ENCODE results near the gene EXOSC9. TPM values are rescaled to one million over a fixed set of nuclear protein-coding genes. Genes with fewer than 3 reads are reported as not detected.

The EXOSC9 gene
- total and polyA plus RNA-seq, 4 donors: 5.3 to 20.0 (median 10.0) TPM

GRCh38 chr4:121765971-121766538, 35.1 kb upstream of the EXOSC9 start:
- TF ChIP-seq JUND (IDR thresholded peaks at IDR 0.05): no peak
- TF ChIP-seq YY1 (IDR thresholded peaks at IDR 0.05): no peak
- no peak for TF ChIP-seq HNF4G (IDR thresholded peaks at IDR 0.05)
- no peak for TF ChIP-seq MAX (IDR thresholded peaks at IDR 0.05)
- TF ChIP-seq EGR1 (IDR thresholded peaks at IDR 0.05; ENCODE audit: low read depth in 2 of 2): no peak
- TF ChIP-seq FOXA1 (IDR thresholded peaks at IDR 0.05): no peak
- no peak for TF ChIP-seq TAF1 (conservative IDR thresholded peaks at IDR 0.05)
- no peak for TF ChIP-seq HNF4A (conservative IDR thresholded peaks at IDR 0.05)
- TF ChIP-seq RXRA (IDR thresholded peaks at IDR 0.05): no peak
- no peak for TF ChIP-seq RAD21 (IDR thresholded peaks at IDR 0.05)
- no peak for TF ChIP-seq REST (IDR thresholded peaks at IDR 0.05)
- TF ChIP-seq FOXA2 (IDR thresholded peaks at IDR 0.05): no peak
- no peak for TF ChIP-seq CTCF (IDR thresholded peaks at IDR 0.05; ENCODE audit: low read depth, low read length, missing input control)
- no peak for TF ChIP-seq SP1 (IDR thresholded peaks at IDR 0.05)
- no peak for TF ChIP-seq ZBTB33 (IDR thresholded peaks at IDR 0.05)
- TF ChIP-seq, protein P1, sequence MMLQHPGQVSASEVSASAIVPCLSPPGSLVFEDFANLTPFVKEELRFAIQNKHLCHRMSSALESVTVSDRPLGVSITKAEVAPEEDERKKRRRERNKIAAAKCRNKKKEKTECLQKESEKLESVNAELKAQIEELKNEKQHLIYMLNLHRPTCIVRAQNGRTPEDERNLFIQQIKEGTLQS (IDR thresholded peaks at IDR 0.05): no peak
- no peak for TF ChIP-seq GABPA (IDR thresholded peaks at IDR 0.05 in 1 of 2, conservative IDR thresholded peaks at IDR 0.05 in 1 of 2)
- no peaks in the 10 kb centered on the region for H3K36me3 ChIP-seq (ENCODE audit: control insufficient read depth in 4 of 4, insufficient read depth in 3 of 4, low read depth in 1 of 4, low read length in 3 of 4)
- DNase-seq (ENCODE audit: low spot score): no peak
- no peak overlapping the region for H3K27ac ChIP-seq (ENCODE audit: low read depth in 1 of 2, low read length in 2 of 2)
- H3K4me1 ChIP-seq (ENCODE audit: control insufficient read depth in 4 of 4, insufficient read depth in 4 of 4, low read length in 3 of 4): peaks cover 3 to 11% (median 6%) of the 10 kb centered on the region in 4 donors
- H3K9me3 ChIP-seq (ENCODE audit: control insufficient read depth in 4 of 4, low read length in 3 of 4): no peaks in the 10 kb centered on the region
- no peak overlapping the region for H3K4me3 ChIP-seq (ENCODE audit: low read depth in 1 of 3, low read length in 3 of 3)
- no peak overlapping the region for H3K9ac ChIP-seq (ENCODE audit: low read depth in 1 of 2, low read length in 2 of 2)
- peaks cover 2 to 14% (median 6%) of the 10 kb centered on the region in 4 donors for H3K27me3 ChIP-seq (ENCODE audit: control insufficient read depth in 4 of 4, insufficient read depth in 4 of 4, low read length in 3 of 4)
- 69% methylated on average over 9 of the region's 9 CpGs for WGBS
